Cardiac fibroblast (primary cell): ENCODE results near the gene COL27A1.
A peak's percentile ranks its signal among the peaks of the same experiment; 100 is the strongest.

Experiments used
- DNase-seq, 2 donors: peaks; one replicate each; pipeline versions ENCODE4 v3.0.0 to v3.0.0-alpha.2; 2010; ENCODE audit warnings: low read depth in 2 of 2
- H3K4me3 ChIP-seq, 2 donors: replicated peaks in 1 of 2; 1 replicate in 1 of 2; 2 replicates in 1 of 2; pipeline ENCODE4 v1.5.1; 2011; ENCODE audit warnings: low read depth in 2 of 2, low read length in 2 of 2, mild to moderate bottlenecking in 2 of 2, moderate library complexity in 1 of 2
- CTCF ChIP-seq: IDR thresholded peaks from one replicate; pipeline ENCODE4 v1.5.1; 2011; ENCODE audit warnings: low read depth, mild to moderate bottlenecking, low read length, inconsistent platforms

The COL27A1 gene

GRCh38 chr9:114338187-114338586 lies 182.8 kb downstream of the COL27A1 start:
- DNase-seq: no peak
- no peak for TF ChIP-seq CTCF
- no peak overlapping the region for H3K4me3 ChIP-seq

- no peak overlapping the region for H3K4me3 ChIP-seq
- TF ChIP-seq CTCF: peak; percentile 93
- peak; percentile 64 to 69 for DNase-seq
Measured at GRCh38 chr9:114339130-114339908, 184.0 kb downstream of the COL27A1 start.

GRCh38 chr9:114341152-114341830 lies 186.0 kb downstream of the COL27A1 start:
- H3K4me3 ChIP-seq: no peak overlapping the region
- DNase-seq: no peak
- no peak for TF ChIP-seq CTCF

- H3K4me3 ChIP-seq: no peak overlapping the region
- TF ChIP-seq CTCF: no peak
- no peak for DNase-seq
Measured at GRCh38 chr9:114341991-114342390, 186.7 kb downstream of the COL27A1 start.

- DNase-seq: no peak
- H3K4me3 ChIP-seq: no peak overlapping the region
- TF ChIP-seq CTCF: no peak
Measured at GRCh38 chr9:114342755-114343440, 187.6 kb downstream of the COL27A1 start.

GRCh38 chr9:114343471-114344187 lies 188.3 kb downstream of the COL27A1 start:
- DNase-seq: no peak
- TF ChIP-seq CTCF: no peak
- no peak overlapping the region for H3K4me3 ChIP-seq
